HepG2 (cell line): Measurements from ENCODE around the gene EGFR. TPM values are rescaled to one million over a fixed set of nuclear protein-coding genes. Genes with fewer than 3 reads are reported as not detected.

Experiments used
- ARID2 ChIP-seq: sonication (generic); formaldehyde crosslinking; IDR thresholded peaks from 2 replicates; pipeline ENCODE4 v1.8.1; 2022; ENCODE audit warnings: mild to moderate bottlenecking, missing genetic modification reagents, borderline replicate concordance
- CERS6 ChIP-seq: sonication (generic); formaldehyde crosslinking; IDR thresholded peaks from 2 replicates; pipeline ENCODE4 v1.5.0; 2020; ENCODE audit warnings: missing genetic modification reagents
- CREM ChIP-seq, 2 experiments: sonication (generic) in 1 of 2; formaldehyde crosslinking in 1 of 2; IDR thresholded peaks; 2 replicates each; pipeline versions ENCODE4 v1.4.0 to v1.6.1; 2016 to 2020; ENCODE audit warnings: antibody characterized with exemption in 1 of 2, mild to moderate bottlenecking in 1 of 2, missing genetic modification reagents in 1 of 2
- DRAP1 ChIP-seq: IDR thresholded peaks from 2 replicates; pipeline ENCODE4 v1.6.1; 2016; ENCODE audit warnings: missing genetic modification reagents, missing compliant biosample characterization
- HDAC6 ChIP-seq: fragments of 200-600 bp; sonication (generic); IDR thresholded peaks from 2 replicates; pipeline ENCODE4 v1.7.0; 2017; ENCODE audit warnings: mild to moderate bottlenecking, antibody characterized with exemption, low read length, low read depth
- HMGA1 ChIP-seq: sonication (generic); formaldehyde crosslinking; conservative IDR thresholded peaks from 2 replicates; pipeline ENCODE4 v1.4.0; 2020; ENCODE audit warnings: missing genetic modification reagents
- ISL2 ChIP-seq: sonication (generic); formaldehyde crosslinking; IDR thresholded peaks from 2 replicates; pipeline ENCODE4 v1.5.0; 2020; ENCODE audit warnings: missing genetic modification reagents
- MAF1 ChIP-seq: sonication (generic); formaldehyde crosslinking; IDR thresholded peaks from 2 replicates; pipeline ENCODE4 v1.5.0; 2020; ENCODE audit warnings: missing genetic modification reagents, borderline replicate concordance
- MED1 ChIP-seq: sonication (generic); formaldehyde crosslinking; IDR thresholded peaks from 2 replicates; pipeline ENCODE4 v1.4.0; 2020; ENCODE audit warnings: missing genetic modification reagents
- NCOA1 ChIP-seq: sonication (generic); formaldehyde crosslinking; IDR thresholded peaks from 2 replicates; pipeline ENCODE4 v1.9.0; 2021; ENCODE audit warnings: missing genetic modification reagents
- RFXANK ChIP-seq: IDR thresholded peaks from 2 replicates; pipeline ENCODE4 v1.6.1; 2016
- SALL1 ChIP-seq: sonication (generic); formaldehyde crosslinking; IDR thresholded peaks from 2 replicates; pipeline ENCODE4 v1.8.0; 2022; ENCODE audit warnings: mild to moderate bottlenecking, missing genetic modification reagents
- SNAPC2 ChIP-seq: sonication (generic); formaldehyde crosslinking; IDR thresholded peaks from 2 replicates; pipeline ENCODE4 v1.8.1; 2022; ENCODE audit warnings: mild to moderate bottlenecking, missing genetic modification reagents
- SOX6 ChIP-seq, 2 experiments: fragments of 450-650 bp in 1 of 2; sonication (generic) in 1 of 2; formaldehyde crosslinking in 1 of 2; IDR thresholded peaks; 2 replicates each; pipeline versions ENCODE4 v1.4.0 to v1.6.1; 2017 to 2020; ENCODE audit warnings: antibody characterized with exemption in 1 of 2, mild to moderate bottlenecking in 1 of 2, missing genetic modification reagents in 1 of 2
- TMF1 ChIP-seq: sonication (generic); formaldehyde crosslinking; IDR thresholded peaks from 2 replicates; pipeline ENCODE4 v1.8.1; 2022; ENCODE audit warnings: low read depth, missing genetic modification reagents
- TSC22D2 ChIP-seq: sonication (generic); formaldehyde crosslinking; IDR thresholded peaks from 2 replicates; pipeline ENCODE4 v1.5.1; 2020; ENCODE audit warnings: missing genetic modification reagents, mild to moderate bottlenecking, borderline replicate concordance
- XRCC5 ChIP-seq: fragments of 200-400 bp; formaldehyde crosslinking; optimal IDR thresholded peaks from 2 replicates; pipeline ENCODE3; 2017; ENCODE audit warnings: mild to moderate bottlenecking, low read length
- ZC3H4 ChIP-seq: sonication (generic); formaldehyde crosslinking; IDR thresholded peaks from 2 replicates; pipeline ENCODE4 v1.4.0; 2020; ENCODE audit warnings: missing genetic modification reagents, borderline replicate concordance
- ZFYVE20 ChIP-seq: sonication (generic); formaldehyde crosslinking; IDR thresholded peaks from 2 replicates; pipeline ENCODE4 v1.8.0; 2023; ENCODE audit warnings: low read depth, mild to moderate bottlenecking, moderate library complexity, missing genetic modification reagents, borderline replicate concordance
- ZNF746 ChIP-seq: sonication (generic); formaldehyde crosslinking; IDR thresholded peaks from 2 replicates; pipeline ENCODE4 v1.8.0; 2022; ENCODE audit warnings: mild to moderate bottlenecking, missing genetic modification reagents
- ZNF747 ChIP-seq: sonication (generic); formaldehyde crosslinking; IDR thresholded peaks from 2 replicates; pipeline ENCODE4 v1.8.1; 2023; ENCODE audit warnings: missing genetic modification reagents, mild to moderate bottlenecking, borderline replicate concordance
- ZNF781 ChIP-seq: sonication (generic); formaldehyde crosslinking; IDR thresholded peaks from 2 replicates; pipeline ENCODE4 v1.5.1; 2020; ENCODE audit warnings: borderline replicate concordance, mild to moderate bottlenecking, missing genetic modification reagents; ENCODE audit errors: not compliant biosample characterization
- ZSCAN22 ChIP-seq: sonication (generic); formaldehyde crosslinking; IDR thresholded peaks from 2 replicates; pipeline ENCODE4 v1.4.0; 2020; ENCODE audit warnings: mild to moderate bottlenecking, missing genetic modification reagents
- polyA plus RNA-seq, 8 experiments: library from polyadenylated mRNA; depleted of rRNA in 3 of 8; stranded (reverse) in 7 of 8; unstranded in 1 of 8; fragments of >200 nt; fragmentation: Illumina TruSeq in 4 of 8; extraction: Trizol in 4 of 8; gene quantifications; 2 replicates each; pipeline versions ENCODE4 v1.2.1 to v1.2.3, GENCODE V29; 2011 to 2016; ENCODE audit warnings: low read depth in 4 of 8, missing spikeins in 1 of 8, mixed read lengths in 1 of 8; ENCODE audit not compliant: insufficient read depth in 1 of 8
- total RNA-seq, 5 experiments: library from RNA; depleted of rRNA; stranded (reverse); fragments of >200 nt; fragmentation: Illumina TruSeq; extraction: Trizol; gene quantifications; 2 replicates each; pipeline ENCODE4 v1.2.3, GENCODE V29; 2016; ENCODE audit warnings: low read depth in 1 of 5
- TF ChIP-seq, protein P1 (sequence below): sonication (generic); formaldehyde crosslinking; IDR thresholded peaks from 2 replicates; pipeline ENCODE4 v1.5.0; 2020; ENCODE audit warnings: mild to moderate bottlenecking, missing genetic modification reagents, borderline replicate concordance
- TF ChIP-seq, protein P2 (sequence below): sonication (generic); formaldehyde crosslinking; IDR thresholded peaks from 2 replicates; pipeline ENCODE4 v1.9.0; 2022; ENCODE audit warnings: missing genetic modification reagents, mild to moderate bottlenecking, borderline replicate concordance

EGFR gene
- total and polyA plus RNA-seq, 2 of the 13 experiments (the other 11 are each of a cell fraction or from before 2014, with no cell fraction given), result 7.0 to 10.0 TPM

DNA sequence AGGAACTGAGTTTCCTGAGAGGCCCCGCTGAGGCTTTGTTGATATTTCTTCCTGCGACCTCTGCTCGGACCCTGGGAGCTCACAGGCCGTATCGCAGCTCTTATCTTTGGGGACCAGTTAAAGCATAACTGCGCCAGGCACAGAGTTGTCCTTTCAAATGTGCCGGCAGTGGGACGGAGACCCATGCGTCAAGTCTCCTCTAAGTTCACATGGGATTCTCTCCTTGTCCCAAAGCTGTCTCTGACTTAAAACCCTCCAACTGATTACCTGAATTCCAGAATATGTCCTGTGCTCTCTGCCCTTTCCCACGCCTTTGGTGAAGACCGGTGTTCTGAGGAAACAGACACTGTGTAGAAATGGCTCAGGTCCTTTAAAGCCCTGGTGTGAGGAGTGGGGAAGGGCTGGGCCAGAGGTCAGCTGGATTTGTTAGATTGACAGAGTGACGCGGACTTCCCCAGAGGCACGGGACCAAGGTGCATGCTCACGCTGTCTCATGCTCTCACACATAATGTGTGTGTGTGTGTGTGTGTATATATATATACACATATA is 169.8 kb downstream of the EGFR start (continued):
- TF ChIP-seq ZFYVE20 (CRISPR knock-in tag) (no peak), NCOA1 (CRISPR knock-in tag) (no peak), TMF1 (CRISPR knock-in tag) (no peak; the same call in 1 of the 2 replicates), SNAPC2 (0 out of 2 replicates have a peak, but pooled peaks have one; percentile 74), DRAP1 (CRISPR knock-in tag) (peak; percentile 70), MAF1 (CRISPR knock-in tag) (no peak), ARID2 (CRISPR knock-in tag) (0 out of 2 replicates have a peak, but pooled peaks have one; percentile 54), ISL2 (CRISPR knock-in tag) (peak; percentile 46; the same call in 1 of the 2 replicates), SOX6 (IDR thresholded peaks at IDR 0.05) (no peak), SOX6 (CRISPR knock-in tag; IDR thresholded peaks at IDR 0.05) (peak; percentile 74), XRCC5 (peak; percentile 26), HMGA1 (CRISPR knock-in tag) (no peak), MED1 (CRISPR knock-in tag) (peak; percentile 75), ZNF747 (CRISPR knock-in tag) (peak; percentile 63; the same call in 1 of the 2 replicates), CREM (IDR thresholded peaks at IDR 0.05) (peak; percentile 64; the same call in 1 of the 2 replicates), CREM (CRISPR knock-in tag; IDR thresholded peaks at IDR 0.05) (no peak), ZNF781 (CRISPR knock-in tag) (peak; percentile 20), SALL1 (CRISPR knock-in tag) (peak; percentile 85), HDAC6 (no peak), ZSCAN22 (CRISPR knock-in tag) (no peak), CERS6 (no peak), RFXANK (CRISPR knock-in tag) (no peak), TSC22D2 (CRISPR knock-in tag) (no peak), ZNF746 (CRISPR knock-in tag) (peak; percentile 49; the same call in 1 of the 2 replicates), ZC3H4 (CRISPR knock-in tag) (peak; percentile 64; the same call in 1 of the 2 replicates)
- TF ChIP-seq, protein P1, sequence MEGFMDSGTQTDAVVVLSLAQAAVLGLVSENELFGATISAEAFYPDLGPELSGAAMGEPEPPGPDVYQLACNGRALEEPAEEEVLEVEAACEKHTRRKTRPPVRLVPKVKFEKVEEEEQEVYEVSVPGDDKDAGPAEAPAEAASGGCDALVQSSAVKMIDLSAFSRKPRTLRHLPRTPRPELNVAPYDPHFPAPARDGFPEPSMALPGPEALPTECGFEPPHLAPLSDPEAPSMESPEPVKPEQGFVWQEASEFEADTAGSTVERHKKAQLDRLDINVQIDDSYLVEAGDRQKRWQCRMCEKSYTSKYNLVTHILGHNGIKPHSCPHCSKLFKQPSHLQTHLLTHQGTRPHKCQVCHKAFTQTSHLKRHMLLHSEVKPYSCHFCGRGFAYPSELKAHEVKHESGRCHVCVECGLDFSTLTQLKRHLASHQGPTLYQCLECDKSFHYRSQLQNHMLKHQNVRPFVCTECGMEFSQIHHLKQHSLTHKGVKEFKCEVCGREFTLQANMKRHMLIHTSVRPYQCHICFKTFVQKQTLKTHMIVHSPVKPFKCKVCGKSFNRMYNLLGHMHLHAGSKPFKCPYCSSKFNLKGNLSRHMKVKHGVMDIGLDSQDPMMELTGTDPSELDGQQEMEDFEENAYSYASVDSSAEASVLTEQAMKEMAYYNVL (CRISPR knock-in tag), result peak; percentile 68; the same call in 1 of the 2 replicates
- TF ChIP-seq, protein P2, sequence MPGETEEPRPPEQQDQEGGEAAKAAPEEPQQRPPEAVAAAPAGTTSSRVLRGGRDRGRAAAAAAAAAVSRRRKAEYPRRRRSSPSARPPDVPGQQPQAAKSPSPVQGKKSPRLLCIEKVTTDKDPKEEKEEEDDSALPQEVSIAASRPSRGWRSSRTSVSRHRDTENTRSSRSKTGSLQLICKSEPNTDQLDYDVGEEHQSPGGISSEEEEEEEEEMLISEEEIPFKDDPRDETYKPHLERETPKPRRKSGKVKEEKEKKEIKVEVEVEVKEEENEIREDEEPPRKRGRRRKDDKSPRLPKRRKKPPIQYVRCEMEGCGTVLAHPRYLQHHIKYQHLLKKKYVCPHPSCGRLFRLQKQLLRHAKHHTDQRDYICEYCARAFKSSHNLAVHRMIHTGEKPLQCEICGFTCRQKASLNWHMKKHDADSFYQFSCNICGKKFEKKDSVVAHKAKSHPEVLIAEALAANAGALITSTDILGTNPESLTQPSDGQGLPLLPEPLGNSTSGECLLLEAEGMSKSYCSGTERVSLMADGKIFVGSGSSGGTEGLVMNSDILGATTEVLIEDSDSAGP (CRISPR knock-in tag), result peak; percentile 81
